ENCODE results near the gene FMN1. TPM values are rescaled to one million over a fixed set of nuclear protein-coding genes. Genes with fewer than 3 reads are reported as not detected.

Gene FMN1
- total RNA-seq, 4 donors from 2014 or later, result 4.3 to 10.1 (median 8.8) TPM

DNA sequence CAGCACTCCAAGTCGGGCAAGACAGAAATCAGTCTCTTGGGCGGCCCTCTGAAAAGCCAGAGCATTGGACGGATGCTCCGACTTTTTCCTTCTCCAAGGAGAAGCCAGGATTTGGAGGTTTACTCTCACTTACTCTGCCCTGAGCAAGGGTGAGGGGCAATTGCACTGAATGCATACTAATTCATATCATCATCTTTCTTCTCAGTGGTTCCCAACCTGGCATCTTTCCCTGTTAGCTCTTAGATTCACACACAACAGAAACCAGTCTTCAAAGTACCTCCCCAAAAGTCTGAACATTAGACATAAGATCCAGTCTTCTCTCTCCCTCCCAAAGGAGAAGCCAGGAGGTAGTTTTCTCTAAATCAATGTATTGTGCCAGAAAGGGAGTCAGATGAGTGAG, 257.5 kb downstream of the FMN1 start:
- H3K36me3 ChIP-seq, result no peaks in the 10 kb centered on the region
- no peaks in the 10 kb centered on the region for H3K27me3 ChIP-seq
- H3K9me3 ChIP-seq, result no peaks in the 10 kb centered on the region
- no peaks in the 10 kb centered on the region for H3K4me1 ChIP-seq
- TF ChIP-seq POLR2A (IDR thresholded peaks at IDR 0.05), result no peak
- TF ChIP-seq, protein P1, sequence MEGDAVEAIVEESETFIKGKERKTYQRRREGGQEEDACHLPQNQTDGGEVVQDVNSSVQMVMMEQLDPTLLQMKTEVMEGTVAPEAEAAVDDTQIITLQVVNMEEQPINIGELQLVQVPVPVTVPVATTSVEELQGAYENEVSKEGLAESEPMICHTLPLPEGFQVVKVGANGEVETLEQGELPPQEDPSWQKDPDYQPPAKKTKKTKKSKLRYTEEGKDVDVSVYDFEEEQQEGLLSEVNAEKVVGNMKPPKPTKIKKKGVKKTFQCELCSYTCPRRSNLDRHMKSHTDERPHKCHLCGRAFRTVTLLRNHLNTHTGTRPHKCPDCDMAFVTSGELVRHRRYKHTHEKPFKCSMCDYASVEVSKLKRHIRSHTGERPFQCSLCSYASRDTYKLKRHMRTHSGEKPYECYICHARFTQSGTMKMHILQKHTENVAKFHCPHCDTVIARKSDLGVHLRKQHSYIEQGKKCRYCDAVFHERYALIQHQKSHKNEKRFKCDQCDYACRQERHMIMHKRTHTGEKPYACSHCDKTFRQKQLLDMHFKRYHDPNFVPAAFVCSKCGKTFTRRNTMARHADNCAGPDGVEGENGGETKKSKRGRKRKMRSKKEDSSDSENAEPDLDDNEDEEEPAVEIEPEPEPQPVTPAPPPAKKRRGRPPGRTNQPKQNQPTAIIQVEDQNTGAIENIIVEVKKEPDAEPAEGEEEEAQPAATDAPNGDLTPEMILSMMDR (IDR thresholded peaks at IDR 0.05), result no peak
- intact Hi-C loops (cut with DNase I), result no loop called here
- H3K4me3 ChIP-seq, result no peak overlapping the region
- 83 to 90% methylated on average over 4 of the region's 4 CpGs for WGBS, 2 donors
- no peak overlapping the region for H3K27ac ChIP-seq
- no peak for DNase-seq

DNA sequence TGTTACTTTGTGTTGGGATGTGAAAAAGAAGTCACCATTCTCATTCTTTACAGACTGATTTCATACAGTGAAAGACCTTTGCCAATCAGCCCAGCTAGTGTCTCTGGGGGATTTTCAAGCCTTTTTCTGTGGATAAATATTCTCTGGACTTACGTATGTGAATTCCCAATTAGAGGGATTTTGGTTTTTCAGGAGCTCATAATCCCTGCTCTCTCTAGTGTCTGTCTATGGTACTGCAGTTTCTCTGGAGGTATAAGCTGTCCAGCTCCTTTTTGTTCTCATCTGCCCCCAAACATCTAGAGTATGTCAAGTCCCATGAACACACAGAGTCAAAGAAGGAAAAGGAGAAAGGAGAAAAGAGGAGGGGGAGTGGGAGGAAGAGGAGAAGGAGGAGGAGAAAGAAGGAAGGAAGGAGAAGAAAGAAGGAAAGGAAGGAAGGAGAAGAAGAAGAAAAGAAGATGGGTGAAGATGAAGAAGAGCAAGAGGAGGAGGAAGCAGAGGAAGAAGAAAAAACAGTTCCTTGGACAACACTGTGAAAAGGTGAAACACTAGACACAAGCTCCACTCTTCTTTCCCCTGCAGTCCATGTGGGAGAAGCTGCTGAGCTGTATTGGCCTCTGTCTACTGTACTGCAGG, 258.1 kb downstream of the FMN1 start:
- no peaks in the 10 kb centered on the region for H3K36me3 ChIP-seq
- H3K4me3 ChIP-seq, result no peak overlapping the region
- no peaks in the 10 kb centered on the region for H3K4me1 ChIP-seq
- TF ChIP-seq, protein P1 (IDR thresholded peaks at IDR 0.05), result peak in 4 of 6 experiments; percentile 22 to 56 (median 42)
- no peak for TF ChIP-seq POLR2A (IDR thresholded peaks at IDR 0.05)
- intact Hi-C loops (cut with DNase I), result no loop called here
- DNase-seq, result no peak
- 35 to 67% methylated on average over 1 of the region's 1 CpG for WGBS, 2 donors
- H3K9me3 ChIP-seq, result no peaks in the 10 kb centered on the region
- no peak overlapping the region for H3K27ac ChIP-seq
- no peaks in the 10 kb centered on the region for H3K27me3 ChIP-seq

DNA sequence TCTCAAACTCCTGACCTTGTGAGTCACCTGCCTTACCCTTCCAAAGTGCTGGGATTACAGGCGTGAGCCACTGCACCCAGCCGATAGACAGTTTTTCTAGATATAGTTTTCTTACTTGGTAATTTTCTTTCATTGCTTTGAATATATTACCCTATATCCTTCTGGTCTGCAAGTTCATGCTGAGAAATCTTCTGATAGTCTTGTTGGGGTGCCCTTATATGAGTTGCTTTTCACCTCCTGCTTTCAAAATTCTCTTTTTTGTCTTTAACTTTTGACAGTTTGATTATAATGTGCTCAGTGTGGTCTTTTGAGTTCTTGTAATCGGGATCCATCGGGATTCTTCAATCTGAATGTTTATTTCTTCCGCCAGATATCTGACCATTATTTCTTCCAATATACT, 259.4 kb downstream of the FMN1 start:
- Histone ChIP-seq H3K4me1 (no peaks in the 10 kb centered on the region), H3K9me3 (no peaks in the 10 kb centered on the region), H3K27ac (no peak overlapping the region), H3K36me3 (no peaks in the 10 kb centered on the region), H3K4me3 (no peak overlapping the region), H3K27me3 (no peaks in the 10 kb centered on the region)
- DNase-seq, result no peak
- intact Hi-C loops (cut with DNase I), result no loop called here
- no peak for TF ChIP-seq POLR2A (IDR thresholded peaks at IDR 0.05)
- TF ChIP-seq, protein P1 (IDR thresholded peaks at IDR 0.05), result no peak
- whole genome bisulfite sequencing, 2 donors, result 93 to 95% methylated on average over 5 of the region's 5 CpGs

DNA sequence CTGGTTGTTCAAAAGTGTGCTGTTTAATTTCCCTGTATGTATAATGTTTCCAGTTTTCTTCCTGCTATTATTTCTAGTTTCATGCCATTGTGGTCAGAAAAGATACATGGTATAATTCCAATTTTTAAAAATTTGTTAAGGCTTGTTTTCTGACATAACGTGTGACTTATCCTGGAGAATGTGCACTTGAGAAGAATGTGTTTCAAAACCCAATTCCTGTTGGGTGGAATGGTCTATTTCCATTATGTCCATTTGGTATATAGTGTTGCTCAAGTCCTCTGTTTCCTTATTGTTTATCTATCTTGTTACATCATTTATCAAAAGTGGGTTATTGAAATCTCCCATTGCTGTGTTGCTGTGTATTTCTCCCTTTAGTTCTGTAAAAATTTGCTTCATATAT, 261.3 kb downstream of the FMN1 start:
- WGBS, 2 donors, result 68 to 70% methylated on average over 1 of the region's 1 CpG
- TF ChIP-seq, protein P1 (IDR thresholded peaks at IDR 0.05), result no peak
- no peak for TF ChIP-seq POLR2A (IDR thresholded peaks at IDR 0.05)
- Histone ChIP-seq H3K27me3 (no peaks in the 10 kb centered on the region), H3K36me3 (no peaks in the 10 kb centered on the region), H3K4me1 (no peaks in the 10 kb centered on the region), H3K9me3 (no peaks in the 10 kb centered on the region), H3K4me3 (no peak overlapping the region), H3K27ac (no peak overlapping the region)
- no peak for DNase-seq
- intact Hi-C loops (cut with DNase I), result no loop called here

DNA sequence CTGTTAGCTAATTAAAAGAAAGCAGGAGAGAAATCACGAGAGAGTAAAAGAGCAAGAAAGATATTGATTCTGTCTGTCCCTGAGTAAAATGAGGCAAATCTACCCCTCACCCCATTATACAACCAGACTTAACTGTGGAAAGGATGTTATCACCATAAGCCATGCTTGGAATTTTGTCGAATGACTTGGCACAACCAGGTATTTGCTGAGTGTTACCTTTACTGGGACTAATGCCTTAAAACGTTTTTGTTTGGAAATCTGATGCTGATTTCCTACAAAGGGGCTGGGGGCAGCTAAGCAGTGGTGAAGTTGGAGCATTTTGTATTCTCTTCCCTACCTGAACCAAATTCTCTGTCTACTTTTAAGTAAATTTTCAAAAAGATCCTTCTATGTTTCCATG, 265.6 kb downstream of the FMN1 start:
- WGBS, 2 donors, result 55 to 71% methylated on average over 3 of the region's 3 CpGs
- no peak for DNase-seq
- no peak for TF ChIP-seq POLR2A (IDR thresholded peaks at IDR 0.05)
- TF ChIP-seq, protein P1 (IDR thresholded peaks at IDR 0.05), result no peak
- no peaks in the 10 kb centered on the region for H3K9me3 ChIP-seq
- no peak overlapping the region for H3K27ac ChIP-seq
- H3K4me3 ChIP-seq, result no peak overlapping the region
- H3K27me3 ChIP-seq, result no peaks in the 10 kb centered on the region
- no peaks in the 10 kb centered on the region for H3K4me1 ChIP-seq
- intact Hi-C loops (cut with DNase I), result no loop called here
- H3K36me3 ChIP-seq, result no peaks in the 10 kb centered on the region

Data from esophagus squamous epithelium (tissue), 5 donors.